ENCODE data around the gene CALHM5.

CALHM5 gene

GRCh38 chr6:116512111-116512559 lies 696 bp downstream of the CALHM5 start:
- no peak for DNase-seq

- DNase-seq: no peak
Observed at GRCh38 chr6:116512734-116513133, 1.3 kb downstream of the CALHM5 start.

- no peak for DNase-seq
Observed at GRCh38 chr6:116513224-116513875, 1.9 kb downstream of the CALHM5 start.

GRCh38 chr6:116514111-116514510 lies 2.7 kb downstream of the CALHM5 start:
- DNase-seq: no peak

GRCh38 chr6:116515141-116515540 lies 3.7 kb downstream of the CALHM5 start:
- no peak for DNase-seq

- no peak for DNase-seq
Observed at GRCh38 chr6:116518621-116519368, 7.4 kb downstream of the CALHM5 start.

- DNase-seq: no peak
Observed at GRCh38 chr6:116522896-116523295, 11.5 kb downstream of the CALHM5 start.

DNA sequence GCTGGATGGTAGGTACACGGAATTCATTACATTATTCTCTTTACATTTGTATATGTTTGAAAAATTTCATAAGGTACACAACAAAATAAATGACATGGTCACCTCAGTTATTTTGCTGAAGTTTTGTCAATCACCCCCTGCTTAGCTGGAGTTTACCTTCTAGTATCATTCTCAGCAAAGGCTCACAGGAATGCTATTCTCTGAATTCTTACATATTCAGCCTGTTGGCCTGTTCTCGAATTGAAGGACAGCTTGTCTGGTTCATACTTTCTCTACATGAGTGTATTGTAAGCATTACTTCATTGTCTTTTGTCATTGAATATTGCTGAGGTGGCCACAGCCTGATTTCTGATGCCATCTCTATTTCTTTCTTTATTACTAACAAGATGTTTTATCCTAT lies 12.8 kb downstream of the CALHM5 start:
- DNase-seq: no peak

GRCh38 chr6:116528133-116528532 lies 16.7 kb downstream of the CALHM5 start:
- no peak for DNase-seq

- DNase-seq: no peak
Observed at GRCh38 chr6:116528780-116529179, 17.3 kb downstream of the CALHM5 start.

DNA sequence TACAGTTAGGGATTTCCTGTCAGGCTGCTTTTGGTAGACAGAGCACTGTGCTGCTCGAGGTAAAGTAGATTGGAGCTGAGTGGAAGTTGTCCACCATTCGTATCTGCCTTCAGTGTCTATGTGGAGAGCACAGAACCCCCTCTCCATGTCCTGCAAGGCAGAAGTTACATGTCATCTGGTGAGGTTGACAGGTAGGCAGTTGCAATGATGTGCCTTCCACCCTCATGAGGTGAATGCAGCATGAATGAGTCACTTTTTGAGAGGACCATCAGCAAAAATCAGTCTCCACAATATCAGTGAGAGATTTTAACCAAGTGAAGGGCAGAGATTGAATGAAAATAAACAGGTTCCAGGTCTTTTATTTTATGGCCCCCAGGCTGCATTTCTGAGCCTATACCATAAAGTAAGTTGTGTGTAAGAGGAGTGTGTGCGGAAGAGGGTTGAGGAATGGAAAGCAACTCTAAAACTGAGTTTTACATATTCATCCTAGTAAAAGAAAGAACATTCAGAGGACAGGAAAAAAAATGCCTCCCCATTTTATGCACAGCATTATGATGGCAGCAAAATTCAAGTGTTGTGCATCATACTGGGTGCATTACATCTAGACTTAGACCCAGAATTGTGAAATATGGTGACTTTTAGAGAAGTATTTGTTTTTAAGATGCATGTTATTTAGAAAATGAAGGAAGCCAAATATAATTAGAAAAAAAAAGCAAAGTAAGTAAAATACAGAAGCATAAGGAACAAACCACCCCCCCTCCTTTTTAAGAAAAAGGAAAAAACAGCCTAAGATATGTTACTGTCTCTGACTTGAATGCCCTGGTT lies 18.2 kb downstream of the CALHM5 start:
- no peak for DNase-seq

DNA sequence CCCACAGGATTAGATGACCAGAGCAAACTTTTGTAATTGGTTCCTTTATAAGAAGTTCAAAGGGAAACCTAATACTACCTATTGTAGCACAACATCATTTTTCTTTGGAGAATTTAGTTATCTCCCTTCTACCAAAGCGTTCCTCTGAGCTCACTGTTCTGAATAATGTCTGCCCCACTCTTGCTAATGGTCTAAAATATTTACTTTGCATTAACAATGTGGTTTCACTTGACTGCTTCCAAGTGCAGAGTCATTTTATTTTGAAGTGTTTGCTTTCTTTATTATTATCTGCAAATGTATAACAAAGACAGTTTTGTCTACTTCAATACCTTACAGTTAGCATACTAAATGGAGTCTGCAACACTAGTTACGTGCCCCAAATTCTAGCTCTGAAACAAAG lies 19.0 kb downstream of the CALHM5 start:
- DNase-seq: no peak

DNA sequence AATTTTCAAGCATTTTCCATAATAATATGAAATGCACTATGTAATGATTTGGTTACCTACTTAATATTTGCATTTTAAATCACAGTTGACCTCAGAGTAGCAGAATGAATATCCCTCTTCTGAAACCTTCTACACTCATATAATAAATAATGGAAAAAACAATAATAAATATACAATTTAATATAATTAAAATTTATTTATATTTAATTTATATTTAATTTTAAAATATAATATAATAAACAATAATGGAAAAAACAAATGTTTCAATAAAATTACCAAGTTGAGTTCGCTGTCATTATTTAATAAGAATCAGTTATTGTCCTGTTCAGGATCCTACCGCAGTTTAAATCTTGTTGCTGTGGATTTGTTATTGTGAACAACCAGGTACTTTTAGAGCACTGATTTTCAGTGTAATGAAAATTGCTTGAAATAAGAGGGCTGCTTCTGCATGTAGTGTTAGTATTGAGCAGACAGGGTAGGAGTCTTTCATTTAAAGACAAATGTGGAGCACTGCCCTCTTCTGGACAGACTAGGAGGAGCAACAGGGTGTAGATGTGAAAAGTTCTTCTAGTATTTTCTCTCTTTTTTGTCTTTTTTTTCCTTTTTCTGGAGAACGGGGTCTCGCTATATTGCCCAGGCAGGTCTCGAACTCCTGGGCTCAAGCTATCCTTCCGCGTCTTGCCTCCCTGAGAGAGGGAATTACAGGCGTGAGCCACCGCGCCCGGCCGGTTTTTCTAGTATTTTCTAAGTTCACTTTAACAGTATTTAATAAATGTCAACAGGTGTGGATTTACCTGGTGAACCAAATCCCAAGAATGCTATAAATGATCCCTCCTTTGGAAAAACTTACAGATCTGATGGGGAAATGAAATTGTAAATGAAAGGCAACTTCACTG lies 20.5 kb downstream of the CALHM5 start:
- DNase-seq: no peak

DNA sequence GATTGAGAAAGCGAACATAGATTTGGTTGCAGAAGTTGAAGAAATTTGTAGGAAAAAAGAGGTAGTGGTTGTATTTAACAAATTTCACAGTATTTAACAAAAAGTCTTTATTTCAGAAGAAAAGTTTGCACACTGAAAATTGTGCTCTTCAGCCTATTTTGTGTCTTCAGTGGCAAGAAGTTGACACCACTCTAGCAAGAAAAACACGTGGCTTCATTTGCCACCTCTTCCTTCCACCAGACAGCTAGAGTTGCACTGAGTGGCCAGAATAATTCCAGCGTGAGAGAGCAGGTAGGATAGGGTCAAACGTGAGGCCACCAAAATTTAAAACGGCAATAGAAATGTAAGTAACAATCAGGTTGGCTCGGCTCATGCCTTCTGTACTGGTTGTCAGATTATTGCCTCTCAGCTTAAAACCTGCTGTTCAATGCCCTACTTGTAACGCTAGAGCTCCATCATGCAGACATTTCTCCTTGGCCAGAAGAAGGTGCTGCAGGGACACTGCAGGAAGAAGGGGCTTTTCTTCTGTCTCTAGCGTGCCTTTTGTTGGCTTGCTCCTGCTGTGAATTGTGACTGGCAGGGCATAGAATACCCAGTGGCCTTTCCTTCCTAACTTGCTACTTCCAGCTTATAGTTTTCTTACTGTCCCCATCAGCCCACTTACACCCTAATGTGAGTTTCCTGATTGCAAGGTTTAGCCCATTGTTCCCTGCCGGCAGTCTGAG lies 22.0 kb downstream of the CALHM5 start:
- no peak for DNase-seq

GRCh38 chr6:116535109-116535508 lies 23.7 kb downstream of the CALHM5 start:
- no peak for DNase-seq

DNA sequence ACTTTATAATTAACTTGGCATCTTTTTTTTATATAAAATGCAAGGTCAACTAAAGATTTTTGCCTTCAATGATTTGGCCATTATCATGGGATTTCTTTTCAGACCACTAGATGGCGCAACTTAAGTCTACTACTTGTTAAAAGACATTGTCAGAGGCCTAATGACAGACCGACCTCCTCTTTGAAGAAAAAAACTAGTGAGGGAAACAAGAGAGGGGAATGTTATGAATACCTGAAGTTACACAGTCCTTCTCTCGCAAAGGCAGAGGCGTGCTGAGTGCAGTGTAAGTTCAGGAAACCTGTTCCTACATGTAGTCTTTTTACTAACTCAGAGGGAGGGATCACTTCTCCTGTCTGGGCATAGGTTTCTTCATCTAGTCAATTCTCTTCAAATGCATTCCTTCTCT lies 24.8 kb downstream of the CALHM5 start:
- no peak for DNase-seq

DNA sequence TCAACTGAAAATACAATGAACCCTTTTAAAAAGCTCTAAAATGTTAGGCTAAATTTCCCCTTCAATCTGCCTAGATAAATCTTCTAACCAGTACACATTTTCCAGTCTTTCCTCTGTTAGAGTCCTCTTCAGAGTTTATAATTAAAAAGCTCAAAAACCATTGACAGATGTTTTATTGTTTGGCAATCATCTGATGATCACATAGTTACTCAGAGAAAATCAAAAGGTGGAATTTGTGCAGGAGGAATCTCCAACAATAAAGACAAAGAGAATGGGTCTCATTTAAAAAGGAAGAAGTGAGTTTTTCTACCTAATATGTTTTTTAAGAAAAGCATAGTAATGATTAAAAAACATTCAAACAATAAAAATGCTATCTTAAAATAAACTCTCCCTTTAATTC lies 31.0 kb downstream of the CALHM5 start:
- no peak for DNase-seq

DNA sequence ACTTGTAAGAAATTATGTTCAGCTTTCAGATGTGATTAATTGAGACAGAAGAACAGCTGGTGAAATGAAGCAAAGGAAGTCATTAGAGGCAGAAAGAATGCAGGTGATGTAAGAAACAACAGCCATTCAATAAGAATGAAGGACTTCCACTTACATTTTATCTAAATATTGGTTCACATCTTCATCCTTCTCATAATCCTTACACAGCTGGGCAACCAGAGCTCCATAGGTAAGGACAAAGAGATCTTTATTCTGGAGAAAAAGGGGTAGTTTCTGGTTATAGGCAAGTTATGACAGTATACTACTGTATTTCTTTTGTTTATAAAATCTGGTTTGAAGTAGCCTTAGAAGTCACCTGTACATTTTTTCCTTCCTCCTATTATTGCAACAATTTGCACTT lies 31.7 kb downstream of the CALHM5 start:
- DNase-seq: no peak

DNA sequence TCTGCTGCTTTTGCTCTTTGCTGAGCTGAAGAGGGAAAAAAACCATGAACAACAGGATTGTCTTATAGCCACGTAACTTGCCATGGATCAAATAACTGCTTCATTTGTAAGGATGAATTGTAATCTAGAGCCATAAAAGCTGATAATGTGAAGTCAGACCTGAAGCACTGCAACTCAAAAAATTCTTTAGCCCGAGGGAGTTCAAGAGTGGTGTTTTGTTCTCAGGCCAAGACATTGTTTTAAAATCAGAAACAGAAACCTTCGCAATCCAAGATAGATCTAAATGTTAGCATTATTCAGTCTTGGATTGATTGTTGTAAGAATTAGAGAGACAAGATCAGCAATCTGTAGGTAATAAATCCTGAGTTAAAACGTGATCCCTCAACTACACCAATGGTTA lies 34.2 kb downstream of the CALHM5 start, which contains the start of gene TRAPPC3L:
TRAPPC3L (minus strand) TSS at position 34 of the 400 bp plus-strand sequence. CDS start 170 bp downstream, outside the sequence.
- no peak for DNase-seq

DNA sequence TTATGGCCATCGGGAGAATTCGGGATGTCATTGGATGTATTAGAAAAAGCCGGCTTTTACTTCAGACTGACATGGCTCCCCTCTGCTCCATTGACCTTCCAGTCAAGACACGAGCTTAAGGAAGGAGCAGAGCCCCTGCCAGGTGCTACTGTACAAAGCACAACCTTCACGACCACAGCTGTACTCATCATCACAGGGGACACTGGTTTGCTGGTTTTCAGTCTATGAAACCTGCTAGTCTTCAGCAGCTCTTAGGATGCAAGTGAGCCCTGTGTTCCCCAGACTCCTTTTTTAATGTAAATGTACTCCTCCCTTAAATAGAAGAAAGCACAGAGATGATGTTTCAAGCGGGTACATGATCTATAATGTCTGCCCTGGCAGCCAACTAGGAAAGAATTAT lies 35.9 kb downstream of the CALHM5 start:
- no peak for DNase-seq

GRCh38 chr6:116550796-116551195 lies 39.4 kb downstream of the CALHM5 start:
- DNase-seq: no peak

- no peak for DNase-seq
Observed at GRCh38 chr6:116553451-116553850, 42.0 kb downstream of the CALHM5 start, which contains the start of gene CALHM4. TSS of gene CALHM4 (plus strand) at chr6:116553751. CDS start at chr6:116553794, 43 bp downstream.
